PC-3 (cell line): ENCODE results near the gene ARFGAP3.

Experiments
- EZH2 ChIP-seq: fragments of 300-600 bp; sonication (generic); IDR thresholded peaks from one replicate; pipeline ENCODE4 v1.6.1; 2017; ENCODE audit warnings: antibody characterized with exemption, mild to moderate bottlenecking, low read length; ENCODE audit not compliant: unreplicated experiment
- TF ChIP-seq, protein P1 (sequence below): fragments of 300-600 bp; sonication (generic); conservative IDR thresholded peaks from 2 replicates; pipeline ENCODE4 v1.5.1; 2017; ENCODE audit warnings: antibody characterized with exemption, low read depth, mild to moderate bottlenecking, low read length

DNA sequence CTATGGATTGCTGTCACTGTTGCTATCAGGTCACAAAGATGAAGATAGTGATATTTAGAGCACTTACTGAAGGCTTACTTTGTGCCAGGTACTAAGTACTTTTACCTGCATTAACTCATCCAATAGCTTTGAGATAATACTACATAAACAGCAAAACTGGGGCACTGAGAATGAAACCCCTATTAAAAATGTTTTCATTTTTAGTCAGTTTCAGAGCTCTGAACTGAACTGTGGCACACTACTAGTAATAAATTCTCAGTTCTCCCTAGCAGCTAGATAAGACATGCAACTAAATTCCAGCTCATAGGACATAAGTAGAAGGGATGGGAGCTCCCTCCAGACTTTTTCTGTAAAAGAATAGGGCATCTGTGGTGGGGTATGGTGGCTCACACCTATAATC is 24.0 kb downstream of the ARFGAP3 start:
- TF ChIP-seq, protein P1, sequence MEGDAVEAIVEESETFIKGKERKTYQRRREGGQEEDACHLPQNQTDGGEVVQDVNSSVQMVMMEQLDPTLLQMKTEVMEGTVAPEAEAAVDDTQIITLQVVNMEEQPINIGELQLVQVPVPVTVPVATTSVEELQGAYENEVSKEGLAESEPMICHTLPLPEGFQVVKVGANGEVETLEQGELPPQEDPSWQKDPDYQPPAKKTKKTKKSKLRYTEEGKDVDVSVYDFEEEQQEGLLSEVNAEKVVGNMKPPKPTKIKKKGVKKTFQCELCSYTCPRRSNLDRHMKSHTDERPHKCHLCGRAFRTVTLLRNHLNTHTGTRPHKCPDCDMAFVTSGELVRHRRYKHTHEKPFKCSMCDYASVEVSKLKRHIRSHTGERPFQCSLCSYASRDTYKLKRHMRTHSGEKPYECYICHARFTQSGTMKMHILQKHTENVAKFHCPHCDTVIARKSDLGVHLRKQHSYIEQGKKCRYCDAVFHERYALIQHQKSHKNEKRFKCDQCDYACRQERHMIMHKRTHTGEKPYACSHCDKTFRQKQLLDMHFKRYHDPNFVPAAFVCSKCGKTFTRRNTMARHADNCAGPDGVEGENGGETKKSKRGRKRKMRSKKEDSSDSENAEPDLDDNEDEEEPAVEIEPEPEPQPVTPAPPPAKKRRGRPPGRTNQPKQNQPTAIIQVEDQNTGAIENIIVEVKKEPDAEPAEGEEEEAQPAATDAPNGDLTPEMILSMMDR, result no peak
- no peak for TF ChIP-seq EZH2
